Body of pancreas (tissue), 4 donors: Measurements from ENCODE around the gene FOXL3.

ENCODE experiments used
- POLR2A ChIP-seq, 3 donors: fragments of 450-650 bp; IDR thresholded peaks; one replicate each; pipeline ENCODE4 v1.6.1; 2016; ENCODE audit warnings: antibody characterized with exemption in 3 of 3, mild to moderate bottlenecking in 2 of 3
- TF ChIP-seq, protein P1 (sequence below), 7 experiments: fragments of 450-650 bp in 4 of 7; fragments of 200-600 bp in 3 of 7; sonication (generic) in 3 of 7; IDR thresholded peaks; one replicate each; pipeline ENCODE4 v1.5.1; 2016 to 2019; ENCODE audit warnings: antibody characterized with exemption in 7 of 7

DNA sequence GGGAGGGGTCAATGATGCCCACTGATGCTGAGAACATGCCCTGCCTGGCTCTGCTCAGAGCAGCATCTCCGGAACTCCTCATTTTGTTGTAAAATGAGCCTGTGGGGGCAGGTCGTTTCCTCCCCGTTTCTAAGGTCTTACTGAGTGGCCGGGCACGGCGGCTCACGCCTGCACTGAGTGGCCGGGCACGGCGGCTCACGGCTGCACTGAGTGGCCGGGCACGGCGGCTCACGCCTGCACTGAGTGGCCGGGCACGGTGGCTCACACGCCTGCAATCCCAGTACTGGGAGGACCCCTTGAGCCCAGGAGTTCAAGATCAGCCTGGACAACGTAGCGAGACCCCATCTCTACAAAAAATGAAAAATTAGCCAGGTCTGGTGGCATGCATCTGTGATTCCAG is 39.0 kb upstream of the FOXL3 start:
- TF ChIP-seq, protein P1, sequence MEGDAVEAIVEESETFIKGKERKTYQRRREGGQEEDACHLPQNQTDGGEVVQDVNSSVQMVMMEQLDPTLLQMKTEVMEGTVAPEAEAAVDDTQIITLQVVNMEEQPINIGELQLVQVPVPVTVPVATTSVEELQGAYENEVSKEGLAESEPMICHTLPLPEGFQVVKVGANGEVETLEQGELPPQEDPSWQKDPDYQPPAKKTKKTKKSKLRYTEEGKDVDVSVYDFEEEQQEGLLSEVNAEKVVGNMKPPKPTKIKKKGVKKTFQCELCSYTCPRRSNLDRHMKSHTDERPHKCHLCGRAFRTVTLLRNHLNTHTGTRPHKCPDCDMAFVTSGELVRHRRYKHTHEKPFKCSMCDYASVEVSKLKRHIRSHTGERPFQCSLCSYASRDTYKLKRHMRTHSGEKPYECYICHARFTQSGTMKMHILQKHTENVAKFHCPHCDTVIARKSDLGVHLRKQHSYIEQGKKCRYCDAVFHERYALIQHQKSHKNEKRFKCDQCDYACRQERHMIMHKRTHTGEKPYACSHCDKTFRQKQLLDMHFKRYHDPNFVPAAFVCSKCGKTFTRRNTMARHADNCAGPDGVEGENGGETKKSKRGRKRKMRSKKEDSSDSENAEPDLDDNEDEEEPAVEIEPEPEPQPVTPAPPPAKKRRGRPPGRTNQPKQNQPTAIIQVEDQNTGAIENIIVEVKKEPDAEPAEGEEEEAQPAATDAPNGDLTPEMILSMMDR (IDR thresholded peaks at IDR 0.05), result no peak
- TF ChIP-seq POLR2A (IDR thresholded peaks at IDR 0.05), result no peak
